NCI-H524 (cell line): ENCODE results near the gene PCSK6.
A peak's percentile ranks its signal among the peaks of the same experiment; 100 is the strongest.
"Not testable (repeated sequence)": the region's sequence is repeated elsewhere in the genome, so short reads cannot be mapped to it uniquely, and the experiment has no call there.

Source experiments
- DNase-seq, 2 experiments: peaks; one replicate each; lab custom pipeline; 2025; lab: John Stamatoyannopoulos, UW

Gene PCSK6

GRCh38 chr15:101483462-101483861 is 6.0 kb downstream of the PCSK6 start:
- DNase-seq, result no peak

- peak; percentile 39 to 78 for DNase-seq
Measured at GRCh38 chr15:101482526-101483371, 6.8 kb downstream of the PCSK6 start.

DNA sequence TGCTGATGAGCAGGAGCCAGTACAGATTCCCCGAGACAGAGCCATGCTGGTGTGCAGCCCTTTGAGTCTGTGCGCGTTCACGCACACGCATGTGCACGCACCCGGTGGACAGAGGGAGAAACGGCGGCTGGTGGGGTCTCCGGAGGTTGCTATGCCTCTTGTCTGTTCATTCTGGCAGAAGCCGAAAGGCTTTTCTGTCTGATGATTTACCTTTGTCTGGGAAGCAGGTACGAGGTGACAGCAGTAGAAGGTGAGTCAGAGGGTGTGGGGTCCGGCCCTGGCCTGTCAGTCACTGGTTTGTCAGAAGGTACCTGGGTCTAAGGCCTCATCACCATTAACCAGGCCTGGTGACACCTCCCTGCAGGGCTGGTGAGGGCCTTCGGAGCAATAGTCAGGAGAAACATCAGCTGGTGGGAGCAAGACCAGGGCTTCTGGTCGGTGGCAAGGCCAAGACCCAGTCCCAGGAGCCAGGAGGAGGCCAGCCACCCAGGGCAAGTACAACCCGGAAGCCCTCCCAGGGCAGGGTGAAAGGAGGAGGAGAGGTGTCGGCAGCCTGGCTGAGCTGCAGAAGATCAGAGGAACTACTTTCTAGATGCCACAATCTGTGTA is 7.5 kb downstream of the PCSK6 start:
- no peak for DNase-seq

DNA sequence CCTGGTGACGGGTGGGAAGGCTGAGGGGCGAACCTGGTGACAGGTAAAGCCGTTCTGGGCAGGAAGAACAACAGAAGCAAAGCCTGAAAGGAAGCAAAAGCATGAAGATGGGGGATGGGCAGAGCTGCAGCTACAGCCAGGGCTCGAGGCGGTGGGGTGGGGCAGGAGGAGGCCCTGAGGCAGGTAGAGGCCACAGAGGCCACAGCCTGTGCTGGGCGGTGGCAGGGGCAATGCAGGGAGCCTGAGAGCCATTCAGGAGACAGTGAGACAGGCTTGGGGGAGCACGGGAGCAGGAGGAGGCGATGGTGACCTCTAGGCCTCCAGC is 8.2 kb downstream of the PCSK6 start:
- no peak for DNase-seq

DNA sequence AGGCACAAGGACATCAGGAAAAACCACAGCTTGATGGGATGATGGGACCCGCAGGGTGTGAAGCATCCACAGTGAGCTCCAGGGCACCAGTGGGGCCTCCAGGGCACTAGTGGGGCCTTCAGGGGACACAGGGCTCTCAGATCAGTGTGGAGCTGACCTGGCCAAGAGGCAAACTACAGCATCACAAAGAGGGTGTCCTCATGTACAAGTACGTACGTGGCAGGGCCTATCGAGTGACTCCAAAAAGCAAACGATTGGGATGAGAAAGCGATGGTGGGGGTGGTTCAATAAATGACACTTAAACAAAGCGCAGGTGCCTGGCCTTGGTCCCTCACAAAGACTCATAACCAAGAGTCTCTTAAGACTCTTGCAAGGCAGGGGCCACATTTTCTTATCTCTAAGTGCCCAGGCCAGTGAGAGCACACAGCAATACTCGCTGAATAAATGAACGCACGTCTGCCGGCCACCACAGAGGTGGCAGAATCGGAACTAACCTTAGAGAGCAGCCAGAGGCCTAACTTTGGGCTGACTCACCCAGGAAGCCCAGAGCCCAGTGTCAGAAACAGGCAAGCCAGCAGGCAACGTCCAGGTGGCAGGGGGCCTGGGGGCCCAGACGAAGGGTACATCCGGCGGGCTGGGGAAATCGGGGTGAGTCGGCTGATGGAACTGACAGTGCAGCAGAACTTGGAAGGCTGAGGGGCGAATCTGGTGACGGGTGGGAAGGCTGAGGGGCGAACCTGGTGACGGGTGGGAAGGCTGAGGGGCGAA is 8.7 kb downstream of the PCSK6 start:
- DNase-seq, result no peak

DNA sequence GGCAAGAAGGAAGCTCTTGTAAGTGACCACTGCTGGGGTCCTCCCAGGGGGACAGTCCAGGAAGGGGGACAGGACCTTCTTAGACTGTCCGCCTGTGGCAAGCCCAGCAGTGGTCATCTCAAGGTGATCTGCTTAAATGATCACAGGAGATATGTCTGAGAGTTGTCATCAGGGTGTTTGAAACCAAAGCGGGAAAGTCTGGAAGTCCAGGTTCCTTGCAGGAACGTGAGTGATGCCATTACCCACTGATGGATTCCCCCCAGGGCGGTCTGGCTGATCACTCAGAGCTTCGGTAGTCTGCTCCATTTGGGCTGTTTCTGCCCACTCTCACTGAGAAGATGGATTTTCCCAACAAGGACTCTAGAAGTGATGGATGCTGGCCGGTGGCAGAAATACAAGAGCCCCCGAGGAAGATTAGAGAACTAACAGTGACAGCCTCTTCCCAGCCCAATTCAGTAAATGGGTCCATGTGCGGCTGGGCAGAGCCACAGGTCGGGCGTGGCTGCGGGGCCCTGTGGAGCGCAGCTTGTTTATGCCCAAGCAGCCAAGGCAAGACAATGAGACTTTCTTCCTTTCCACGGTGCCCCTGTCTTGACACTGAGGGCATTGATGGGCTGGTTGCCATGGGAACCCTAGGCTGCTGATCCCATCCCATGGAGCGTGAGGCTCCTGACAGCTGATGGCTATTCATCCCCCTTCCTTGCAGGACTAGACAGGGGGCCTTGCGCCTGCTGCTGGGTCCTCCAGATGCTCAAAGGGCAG is 9.5 kb downstream of the PCSK6 start:
- peak in 1 of 2 experiments; percentile 13 for DNase-seq

DNA sequence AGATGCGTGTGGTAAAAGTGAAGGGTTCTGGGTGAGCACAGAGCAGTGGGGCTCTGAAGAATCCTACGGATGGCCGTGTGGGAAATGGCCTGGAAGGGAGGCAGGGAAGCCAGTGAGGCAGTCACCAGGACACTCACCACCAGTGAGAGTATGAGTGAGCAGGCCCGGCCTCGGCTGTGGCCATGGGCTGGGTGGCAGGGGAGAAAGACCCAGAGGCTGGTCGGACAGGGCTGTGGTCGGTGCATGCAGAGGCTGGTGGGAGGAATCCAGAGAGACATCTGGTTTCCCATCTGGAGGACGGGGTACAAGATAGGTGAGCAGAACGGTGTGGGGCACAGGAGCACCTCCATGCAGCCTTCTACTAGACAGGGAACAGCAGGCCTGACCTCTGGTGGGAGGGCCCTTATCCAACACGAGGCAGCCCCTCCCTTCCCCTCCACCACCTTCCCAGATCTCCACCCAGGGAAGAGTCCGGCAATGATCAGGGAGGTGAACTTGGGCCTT is 10.1 kb downstream of the PCSK6 start:
- DNase-seq, result no peak

- no peak for DNase-seq
Measured at GRCh38 chr15:101478701-101479341, 10.7 kb downstream of the PCSK6 start.

- DNase-seq, result no peak
Measured at GRCh38 chr15:101477851-101478362, 11.6 kb downstream of the PCSK6 start.

GRCh38 chr15:101476756-101477155 is 12.8 kb downstream of the PCSK6 start:
- no peak for DNase-seq

DNA sequence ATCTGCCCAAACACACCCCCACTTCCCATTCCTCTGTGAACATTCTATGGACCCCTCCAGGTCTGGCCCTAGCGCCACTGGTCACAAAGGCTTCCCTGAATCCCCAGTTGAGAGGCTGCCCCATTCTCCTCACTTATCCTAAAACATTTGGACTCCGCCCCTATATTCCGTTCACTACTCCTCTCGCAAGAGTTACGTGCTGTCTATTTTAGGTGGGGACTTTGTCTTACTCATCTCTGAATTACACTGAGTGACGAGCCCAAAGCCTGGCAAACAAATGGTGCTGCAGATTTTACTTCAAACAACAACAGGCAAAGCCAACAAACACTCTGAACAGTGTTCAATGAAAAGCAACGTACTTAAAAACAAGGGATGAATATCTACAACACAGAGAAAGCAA is 14.5 kb downstream of the PCSK6 start:
- DNase-seq, result no peak

DNA sequence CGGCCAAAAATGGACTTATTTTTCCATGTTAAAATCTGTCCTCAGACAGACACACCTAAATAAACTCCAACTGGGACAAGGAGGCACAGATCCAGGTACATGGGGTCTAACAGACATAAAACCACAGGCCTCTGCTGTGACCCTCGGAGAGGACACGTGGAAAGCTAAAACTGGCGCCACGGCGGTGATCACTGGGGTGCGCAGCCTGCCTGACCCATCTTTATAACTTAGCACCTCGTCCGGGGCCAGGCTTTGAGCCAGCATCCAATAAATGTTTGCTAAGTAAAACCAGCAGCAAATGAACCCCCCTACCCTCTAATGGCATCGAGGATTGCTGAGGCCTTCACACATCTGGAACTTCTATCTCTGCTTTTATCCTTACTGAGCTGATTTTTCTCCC is 15.3 kb downstream of the PCSK6 start:
- DNase-seq, result no peak

GRCh38 chr15:101472033-101472432 is 17.5 kb downstream of the PCSK6 start:
- DNase-seq, result no peak

GRCh38 chr15:101470548-101471239 is 18.8 kb downstream of the PCSK6 start:
- DNase-seq, result no peak

DNA sequence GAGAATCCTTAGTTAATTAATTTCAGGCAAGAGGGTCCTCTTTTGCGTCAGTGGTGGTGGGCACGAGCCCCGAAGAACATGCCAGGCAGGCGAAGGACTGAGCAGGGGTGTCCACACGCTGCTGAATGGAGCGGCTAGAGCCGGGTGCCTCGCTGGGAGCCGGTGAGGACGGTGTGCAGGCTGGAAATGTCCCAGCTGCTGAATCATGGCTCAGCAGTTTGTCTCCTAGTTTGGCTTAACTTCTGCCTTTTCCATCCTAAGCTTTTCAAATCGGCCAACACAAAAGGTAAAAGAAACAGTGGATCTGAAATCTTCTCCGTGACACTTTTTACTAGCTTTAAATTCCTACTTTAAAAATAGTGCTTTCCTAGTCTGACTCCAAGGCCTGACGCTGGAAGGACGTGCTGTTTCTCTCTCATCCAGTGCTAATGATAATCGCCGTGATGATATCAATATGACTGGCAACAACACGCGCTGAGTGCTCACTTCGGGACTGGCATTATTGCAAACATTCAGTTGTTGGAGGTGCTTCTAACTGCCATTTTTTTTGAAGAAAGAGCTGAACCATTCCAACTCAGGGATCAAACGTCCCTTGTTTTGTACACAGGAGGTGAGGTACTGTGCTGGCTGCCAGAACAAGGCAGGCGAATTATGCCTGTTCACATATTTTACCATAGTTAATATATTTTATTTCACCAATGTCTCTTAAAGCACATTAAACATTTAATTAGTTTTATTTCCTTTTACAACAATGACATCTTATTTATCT is 19.8 kb downstream of the PCSK6 start:
- DNase-seq, result no peak

DNA sequence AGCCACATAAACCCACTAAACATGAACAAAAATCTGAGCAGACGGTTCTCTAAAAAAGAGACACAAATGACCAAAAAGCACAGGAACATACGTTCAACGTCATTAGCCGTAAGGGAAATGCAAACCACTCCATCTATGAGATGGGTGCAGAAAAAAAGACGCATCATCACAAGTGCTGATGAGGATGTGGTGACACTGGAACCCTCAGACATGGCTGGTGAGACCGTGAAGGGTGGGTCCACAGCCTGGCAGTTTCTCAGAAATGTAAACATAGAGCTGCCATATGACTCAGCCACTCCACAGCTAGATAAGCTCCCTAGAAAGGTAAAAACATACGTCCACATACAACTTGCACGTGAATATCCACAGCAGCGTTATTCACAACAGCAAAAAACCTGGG is 23.3 kb downstream of the PCSK6 start:
- DNase-seq, result no peak

- no peak for DNase-seq
Measured at GRCh38 chr15:101464999-101465669, 24.4 kb downstream of the PCSK6 start.

GRCh38 chr15:101464256-101464998 is 25.1 kb downstream of the PCSK6 start:
- DNase-seq, result no peak

DNA sequence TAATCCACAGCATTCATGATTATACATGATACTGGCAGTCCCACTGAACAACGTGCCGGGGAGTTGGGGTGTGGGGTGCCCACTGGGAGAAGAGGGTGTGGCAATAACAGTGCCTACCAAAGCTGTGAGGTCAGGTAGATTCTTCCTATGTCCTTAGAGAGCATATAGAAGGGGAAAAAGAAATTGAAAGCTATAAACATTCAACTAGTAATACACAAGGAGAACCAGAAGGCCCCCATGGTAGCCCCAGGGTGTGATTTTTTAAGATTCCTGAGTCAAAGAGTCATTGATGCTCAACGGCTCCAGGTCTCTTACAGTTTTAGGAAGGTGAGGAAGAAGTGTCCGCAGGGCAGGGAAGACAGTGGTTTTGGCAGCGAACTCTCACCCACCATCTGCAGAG is 25.8 kb downstream of the PCSK6 start:
- not testable (repeated sequence) for DNase-seq
